HG03378 (cell line): ENCODE results near the gene GMDS.
"Not testable (repeated sequence)": the region's sequence is repeated elsewhere in the genome, so short reads cannot be mapped to it uniquely, and the experiment has no call there.

ENCODE experiments used
- ATAC-seq: cut with Tn5 transposase; IDR thresholded peaks from one replicate; pipeline ENCODE4 v1.9.1; 2021; ENCODE audit warnings: mild to moderate bottlenecking, moderate library complexity; ENCODE audit not compliant: unreplicated experiment

Gene GMDS

DNA sequence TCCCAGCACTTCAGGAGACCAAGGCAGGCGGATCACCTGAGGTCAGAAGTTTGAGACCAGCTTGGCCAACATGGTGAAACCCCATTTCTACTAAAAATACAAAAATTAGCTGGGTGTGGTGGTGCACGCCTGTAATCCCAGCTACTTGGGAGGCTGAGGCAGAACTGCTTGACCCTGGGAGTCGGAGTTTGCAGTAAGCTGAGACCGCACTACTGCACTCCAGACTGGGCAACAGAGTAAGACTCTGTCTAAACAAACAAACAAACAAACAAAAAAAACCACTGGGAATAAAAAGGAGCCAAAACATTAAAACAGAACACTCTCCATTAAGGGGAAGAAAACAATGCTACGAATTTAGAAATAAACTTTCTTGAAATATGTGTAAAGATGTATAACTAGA, 576.9 kb downstream of the GMDS start:
- not testable (repeated sequence) for ATAC-seq

- ATAC-seq, result no peak
Observed at GRCh38 chr6:1667805-1668175, 577.6 kb downstream of the GMDS start.

DNA sequence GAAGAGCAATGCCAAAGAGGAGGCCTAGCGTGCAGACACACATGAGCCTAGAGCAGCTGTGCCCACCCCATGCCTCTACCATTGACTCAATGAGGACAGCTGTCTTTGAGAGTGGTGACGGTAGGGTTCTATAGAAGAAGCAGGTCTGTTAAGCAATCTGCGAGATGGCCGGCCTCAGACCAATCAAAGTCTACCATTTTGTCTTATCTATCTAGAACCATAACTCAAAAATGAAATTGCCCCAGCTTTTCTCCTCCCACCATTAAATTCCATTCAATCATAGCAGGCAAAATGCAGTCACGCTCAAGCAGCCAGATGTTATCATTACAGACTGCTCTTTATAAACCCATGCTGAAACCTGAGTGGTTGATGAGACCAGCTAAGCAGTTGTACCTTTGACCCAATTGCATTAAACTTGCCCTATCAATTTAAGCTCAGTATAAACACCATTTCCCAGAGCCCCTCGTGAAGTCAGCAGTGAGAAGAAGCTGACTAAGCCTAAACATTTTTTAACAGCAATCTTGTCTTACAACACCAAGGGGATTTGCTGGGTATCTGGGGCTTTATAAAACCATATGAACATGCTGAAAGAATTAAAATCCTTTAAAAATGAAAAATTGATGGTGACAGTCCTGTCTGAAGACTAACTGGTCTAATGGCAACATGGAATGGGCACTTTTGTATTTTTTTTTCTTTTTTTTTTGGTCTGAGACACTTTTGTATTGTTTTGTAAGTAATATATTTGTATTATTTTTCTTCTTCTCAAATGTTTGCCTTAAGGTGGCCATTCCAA, 578.2 kb downstream of the GMDS start:
- no peak for ATAC-seq

- ATAC-seq, result peak; percentile 97
Observed at GRCh38 chr6:1665214-1665613, 580.2 kb downstream of the GMDS start.

DNA sequence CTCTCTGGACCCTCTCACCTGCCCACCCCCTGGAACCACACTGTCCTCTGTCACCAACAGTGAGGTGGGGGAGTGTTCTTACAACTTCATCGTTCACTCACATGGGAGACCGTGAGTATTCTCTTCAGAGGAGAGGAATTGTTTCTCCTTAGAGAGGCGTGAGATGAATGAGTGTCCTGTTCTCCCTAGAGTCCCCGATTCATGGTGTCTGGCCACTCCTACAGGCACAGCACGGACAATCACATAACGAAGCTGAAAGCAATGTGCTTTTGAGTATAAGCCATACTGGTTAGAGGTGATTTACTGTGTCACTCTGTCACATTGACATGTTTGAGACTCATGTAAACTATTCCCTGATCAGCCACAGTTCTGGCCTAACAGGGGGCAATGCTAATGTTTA, 581.1 kb downstream of the GMDS start:
- no peak for ATAC-seq

DNA sequence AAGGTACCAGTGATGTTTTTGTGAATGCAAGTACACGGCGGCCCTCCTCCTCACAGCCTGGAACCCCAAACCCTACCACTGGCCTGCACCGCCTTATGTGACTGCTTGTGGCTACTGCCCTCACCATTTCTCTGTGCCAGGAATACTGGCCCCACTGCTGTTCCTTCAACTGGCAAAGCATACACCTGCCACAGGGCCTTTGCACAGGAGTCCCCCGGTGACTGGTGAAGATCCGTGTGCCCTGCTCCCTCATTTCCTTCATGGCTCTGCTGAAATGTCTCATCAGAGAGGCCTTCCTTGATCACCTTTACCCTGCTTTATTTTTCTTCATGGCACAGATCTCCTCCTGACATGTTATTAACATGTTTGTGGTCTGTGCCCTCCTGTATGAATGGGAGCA, 581.9 kb downstream of the GMDS start:
- no peak for ATAC-seq

- ATAC-seq, result no peak
Observed at GRCh38 chr6:1662534-1662933, 582.9 kb downstream of the GMDS start.

- no peak for ATAC-seq
Observed at GRCh38 chr6:1659816-1660215, 585.6 kb downstream of the GMDS start.

- ATAC-seq, result no peak
Observed at GRCh38 chr6:1658212-1659005, 587.0 kb downstream of the GMDS start.

GRCh38 chr6:1657771-1658165, 587.6 kb downstream of the GMDS start:
- ATAC-seq, result no peak

GRCh38 chr6:1657116-1657770, 588.2 kb downstream of the GMDS start:
- no peak for ATAC-seq

DNA sequence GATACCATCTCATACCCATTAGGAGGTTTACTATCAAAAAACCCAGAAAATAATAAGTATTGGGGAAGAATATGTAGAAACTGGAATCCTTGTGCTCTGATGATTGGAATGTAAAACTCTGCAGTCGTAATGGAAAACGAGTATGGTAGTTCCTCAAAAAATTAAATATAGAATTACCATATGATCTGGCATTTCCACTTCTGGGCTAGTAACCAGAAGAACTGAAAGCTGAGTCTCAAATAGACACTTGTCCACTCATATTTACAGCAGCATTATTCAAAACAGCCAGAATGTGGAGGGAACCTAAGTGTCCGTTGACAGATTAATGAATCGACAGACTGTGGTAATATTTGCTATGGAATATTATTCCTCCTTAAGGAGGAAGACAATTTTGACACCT, 591.4 kb downstream of the GMDS start:
- ATAC-seq, result no peak

DNA sequence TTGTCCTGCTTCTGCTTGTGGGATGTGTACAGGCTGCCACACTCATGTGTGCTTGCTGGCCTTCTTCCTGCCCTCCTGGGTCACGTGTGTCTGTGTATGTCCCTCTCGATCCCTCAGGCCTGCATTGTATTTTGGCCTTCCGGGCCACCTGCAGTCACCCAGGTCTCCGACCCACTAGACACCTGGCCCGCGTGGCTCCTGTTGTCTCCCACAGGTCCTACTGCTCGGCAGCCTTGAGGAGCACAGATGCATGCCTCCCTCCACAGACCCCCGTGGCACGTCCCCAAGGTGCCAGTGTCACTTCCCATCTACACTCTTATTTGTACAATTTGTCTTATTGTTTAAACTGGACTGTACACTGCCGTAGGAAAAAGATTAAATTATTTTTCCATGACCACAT, 592.6 kb downstream of the GMDS start:
- no peak for ATAC-seq

DNA sequence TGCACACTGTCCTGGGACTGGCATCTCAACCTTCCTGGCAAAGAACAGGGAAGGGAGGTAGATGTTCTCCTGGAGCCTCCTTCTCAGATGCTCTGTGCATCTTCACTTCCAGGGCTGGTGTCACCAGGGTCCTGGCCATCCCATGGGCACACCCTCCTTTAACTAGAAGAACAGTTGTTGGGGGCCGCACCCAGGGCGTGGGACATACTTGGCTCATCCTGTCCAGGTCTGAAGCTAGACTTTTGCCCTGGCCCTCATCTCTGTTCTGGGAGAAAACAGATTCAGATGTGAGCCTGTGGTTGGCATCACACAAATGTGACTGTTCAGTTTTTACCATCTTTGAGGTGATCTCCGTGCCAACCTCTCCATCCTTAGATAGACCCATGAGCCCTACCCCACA, 594.0 kb downstream of the GMDS start:
- ATAC-seq, result no peak

DNA sequence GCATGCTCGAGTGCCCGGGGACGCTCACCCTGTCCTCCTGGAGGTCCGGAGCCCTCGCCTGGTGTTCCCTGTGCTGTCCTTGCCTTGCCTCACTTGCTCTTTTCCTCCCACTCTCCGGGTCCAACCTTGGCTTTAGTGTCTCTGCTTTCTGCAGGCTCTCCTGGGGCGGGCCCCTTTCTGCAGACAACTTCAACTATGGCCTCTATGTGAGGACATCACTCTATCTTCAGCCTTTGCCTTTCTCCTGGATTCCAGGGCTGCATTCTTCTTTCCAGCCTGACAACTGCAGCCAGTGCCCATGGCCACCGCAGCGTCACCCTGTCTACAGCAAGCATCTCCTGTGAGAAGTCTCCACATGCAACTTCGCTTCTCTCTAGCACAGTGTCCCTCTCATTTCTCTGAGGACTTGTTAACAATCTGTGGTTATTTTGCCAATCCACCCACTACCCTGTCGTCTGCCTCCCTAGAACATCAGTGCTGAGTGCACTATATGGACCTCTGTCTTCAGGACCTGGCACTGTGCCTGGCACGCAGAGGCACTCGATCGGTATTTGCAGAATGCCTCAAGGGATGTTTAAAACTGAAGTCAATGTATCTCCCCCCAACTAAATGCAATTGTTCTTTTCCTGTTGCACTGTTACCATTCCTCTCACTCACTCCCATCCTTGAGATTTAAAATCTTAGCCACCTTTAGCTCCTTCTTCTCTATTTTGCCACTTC, 599.8 kb downstream of the GMDS start:
- ATAC-seq, result no peak

DNA sequence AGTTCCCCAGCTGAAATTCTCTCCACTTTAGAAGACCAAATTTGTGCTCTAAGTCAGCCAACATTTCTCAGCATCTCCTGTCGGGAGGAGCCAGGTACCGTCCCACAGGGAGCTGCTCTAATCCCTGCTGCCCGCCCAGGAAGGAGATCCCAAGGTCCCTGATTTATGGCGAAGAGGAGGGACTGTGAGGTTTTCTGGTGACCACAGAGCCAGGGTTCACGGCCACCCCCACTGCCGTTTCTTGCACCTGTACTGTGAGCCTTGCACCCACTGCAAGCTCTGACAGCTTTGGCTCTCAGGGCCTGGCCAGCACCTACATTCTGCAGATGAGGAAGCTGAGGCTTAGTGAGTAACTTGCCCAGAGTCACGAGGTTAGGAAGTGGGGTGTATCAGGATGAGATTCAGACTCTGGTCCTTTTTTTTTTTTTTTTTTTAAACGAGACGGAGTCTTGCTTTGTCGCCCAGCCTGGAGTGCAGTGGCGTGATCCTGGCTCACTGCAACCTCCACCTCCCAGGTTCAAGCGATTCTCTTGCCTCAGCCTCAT, 600.8 kb downstream of the GMDS start:
- ATAC-seq, result no peak

- ATAC-seq, result no peak
Observed at GRCh38 chr6:1643830-1644445, 601.5 kb downstream of the GMDS start.

DNA sequence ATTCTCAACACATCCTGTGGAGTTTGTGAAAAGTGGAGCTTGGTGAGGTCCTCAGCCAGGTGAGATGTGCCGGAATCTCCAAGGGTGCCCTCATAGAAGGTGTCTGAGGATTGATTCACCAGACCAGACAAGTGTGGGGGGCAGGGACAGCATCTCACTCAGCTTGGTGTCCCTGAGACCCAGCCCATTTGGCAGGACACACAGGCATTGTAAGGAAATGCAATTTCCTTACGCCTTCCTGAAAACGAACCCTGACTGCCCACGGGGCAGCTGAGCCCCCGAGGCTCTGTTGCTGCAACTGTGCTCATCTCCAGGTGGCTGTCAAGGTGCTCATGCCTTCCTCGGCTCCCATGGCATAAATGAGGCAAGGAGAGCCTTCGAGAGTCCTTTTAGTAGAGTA, 602.3 kb downstream of the GMDS start:
- no peak for ATAC-seq

GRCh38 chr6:1641343-1641885, 604.0 kb downstream of the GMDS start:
- ATAC-seq, result no peak

GRCh38 chr6:1640476-1640875, 604.9 kb downstream of the GMDS start:
- no peak for ATAC-seq
